Superior temporal gyrus (tissue), 1 donor: Measurements from ENCODE around the gene LARGE1.

Experiments used
- DNase-seq: peaks from one replicate; pipeline ENCODE4 v3.0.0-alpha.2; 2016; ENCODE audit errors: extremely low spot score

LARGE1 gene

GRCh38 chr22:33854724-33855123, 65.6 kb downstream of the LARGE1 start:
- DNase-seq: no peak

- peak; percentile 85 for DNase-seq
Observed at GRCh38 chr22:33853200-33854097, 66.8 kb downstream of the LARGE1 start.

DNA sequence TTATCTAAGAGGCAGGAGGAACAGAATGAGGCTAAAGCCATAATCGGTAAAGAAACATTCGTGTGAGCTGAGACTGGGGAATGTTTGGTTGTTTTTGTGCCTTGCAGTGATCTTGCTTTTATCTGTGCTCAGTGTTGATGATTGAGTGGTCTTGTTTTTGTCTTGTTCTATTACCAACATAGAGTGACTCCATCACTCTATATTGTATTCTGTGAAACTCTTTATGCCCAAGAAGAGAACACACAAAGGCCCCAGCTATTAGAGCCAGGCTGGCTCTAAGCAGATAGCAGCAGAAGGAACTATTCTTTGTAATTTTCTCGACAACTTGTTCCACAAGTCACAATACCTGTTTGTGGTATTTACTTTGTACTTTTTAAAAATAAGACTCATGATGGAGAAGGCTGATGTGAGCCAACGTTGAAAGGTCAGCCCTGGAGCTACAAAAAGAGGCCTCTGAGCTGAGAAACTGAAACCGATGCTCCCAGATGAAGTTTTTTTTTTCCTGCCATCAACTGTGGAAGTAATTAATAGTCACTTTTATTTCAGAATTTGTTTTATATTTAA, 68.4 kb downstream of the LARGE1 start:
- DNase-seq: no peak

- DNase-seq: no peak
Observed at GRCh38 chr22:33851240-33851639, 69.0 kb downstream of the LARGE1 start.

- no peak for DNase-seq
Observed at GRCh38 chr22:33850724-33851123, 69.6 kb downstream of the LARGE1 start.

DNA sequence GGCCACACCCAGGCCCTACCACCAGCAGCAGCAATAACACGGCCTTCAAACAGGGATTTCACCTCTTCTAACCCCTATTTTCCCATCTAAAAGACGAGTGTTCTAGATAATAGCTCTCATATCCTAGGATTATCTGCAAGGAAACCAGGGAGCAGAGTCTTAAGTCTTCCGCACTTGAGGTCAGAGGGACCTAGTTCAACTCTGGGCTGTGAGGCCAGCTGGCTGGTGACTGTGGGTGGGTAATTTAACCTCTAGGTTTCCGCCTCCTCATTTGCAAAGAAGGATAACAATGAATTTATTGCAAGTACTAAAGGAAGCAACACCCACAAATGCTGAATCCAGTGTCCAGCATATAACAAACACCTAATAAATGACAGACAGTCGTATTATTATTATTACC, 70.1 kb downstream of the LARGE1 start:
- DNase-seq: no peak

DNA sequence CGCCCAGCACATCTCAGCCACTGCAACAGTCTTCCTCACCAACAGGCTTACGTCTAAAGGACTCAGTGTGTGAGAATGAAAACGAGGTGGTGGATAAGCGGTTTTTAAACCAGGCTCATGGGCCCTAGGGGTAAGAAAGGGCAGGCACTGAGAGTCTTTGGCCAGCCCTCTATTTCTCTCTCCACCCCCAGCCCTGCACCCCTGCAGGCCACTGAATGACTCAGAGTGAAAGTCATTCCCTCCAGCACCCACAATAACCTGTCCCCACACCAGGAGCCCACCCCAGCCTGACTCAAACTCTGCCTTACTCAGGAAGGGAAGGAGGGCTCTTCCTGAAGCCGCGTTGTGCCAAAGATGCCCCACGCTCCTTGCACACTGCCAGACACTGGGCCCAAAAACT, 72.0 kb downstream of the LARGE1 start:
- no peak for DNase-seq

- DNase-seq: no peak
Observed at GRCh38 chr22:33844273-33844672, 76.0 kb downstream of the LARGE1 start.

GRCh38 chr22:33842421-33843094, 77.7 kb downstream of the LARGE1 start:
- DNase-seq: no peak

DNA sequence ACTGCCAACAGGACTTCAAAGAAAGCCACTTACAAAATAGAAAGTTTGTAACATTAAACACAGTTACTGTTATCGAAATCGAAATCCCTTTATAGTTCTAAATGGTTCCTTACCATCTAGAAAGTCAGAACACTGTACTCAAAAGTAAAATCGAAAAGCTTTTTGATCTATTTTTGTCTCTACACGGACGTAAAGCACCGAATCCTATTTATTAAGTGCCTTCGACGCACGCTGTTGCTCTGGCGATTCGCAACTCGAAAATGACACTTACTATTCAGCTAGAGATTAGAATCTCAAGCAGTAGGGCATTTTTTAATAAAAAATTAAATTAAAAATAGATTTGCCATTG, 78.3 kb downstream of the LARGE1 start:
- no peak for DNase-seq

- DNase-seq: no peak
Observed at GRCh38 chr22:33841281-33842005, 78.8 kb downstream of the LARGE1 start.

DNA sequence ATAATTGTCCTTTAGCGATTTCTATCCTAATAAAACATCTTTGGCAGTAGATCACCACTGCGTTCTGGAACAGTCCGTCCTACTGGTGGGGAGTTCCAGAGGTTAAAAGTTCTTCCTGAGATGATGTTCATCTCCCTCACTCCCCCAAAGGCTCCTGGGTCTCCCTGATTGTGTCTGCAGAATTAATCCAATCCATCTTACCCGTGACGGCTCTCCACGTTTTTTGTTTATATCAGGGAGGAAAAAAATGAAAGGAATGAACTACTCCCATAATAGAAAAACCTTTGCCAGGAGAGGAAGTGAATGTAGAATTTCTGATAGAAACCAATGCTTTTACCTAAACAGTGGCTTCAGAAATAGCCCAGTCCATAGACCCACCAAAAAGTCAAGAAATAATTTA, 81.6 kb downstream of the LARGE1 start:
- DNase-seq: no peak

DNA sequence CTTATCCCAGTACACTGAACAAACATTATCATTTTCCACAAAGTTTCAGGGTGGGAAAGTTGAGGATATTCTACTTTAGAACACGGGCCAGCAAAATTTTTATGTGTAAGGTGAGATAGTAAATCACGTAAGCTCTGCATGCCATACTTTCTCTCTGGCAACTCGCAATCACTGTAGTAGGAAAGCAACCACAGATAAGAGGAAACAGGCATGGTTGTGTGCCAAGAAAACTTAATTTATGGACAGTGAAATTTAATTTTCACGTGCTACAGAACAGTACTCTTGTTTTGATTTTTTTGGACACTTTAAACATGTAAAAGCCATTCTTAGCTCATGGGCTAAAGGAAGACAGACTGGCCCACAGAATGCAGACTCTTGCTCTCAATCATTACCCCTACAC, 82.5 kb downstream of the LARGE1 start:
- no peak for DNase-seq

DNA sequence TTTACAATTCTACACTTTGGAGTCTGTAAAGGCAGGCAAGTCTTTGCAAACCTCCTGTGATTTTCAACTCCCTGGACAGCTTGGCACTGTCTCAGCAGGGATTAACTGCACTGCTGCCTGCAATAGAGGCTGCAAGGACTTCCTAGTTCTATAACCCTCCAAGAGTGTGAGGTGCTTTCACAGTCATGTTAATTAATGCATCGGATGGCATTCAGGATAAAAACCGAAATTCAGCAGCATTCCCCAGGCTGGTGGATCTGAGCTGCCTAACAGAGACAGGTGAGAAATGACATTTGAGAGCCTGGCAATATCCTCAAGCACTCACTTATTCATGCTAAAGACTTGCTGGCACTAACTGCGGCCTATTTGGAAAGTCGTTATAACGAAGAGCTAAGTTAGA, 85.0 kb downstream of the LARGE1 start:
- no peak for DNase-seq

DNA sequence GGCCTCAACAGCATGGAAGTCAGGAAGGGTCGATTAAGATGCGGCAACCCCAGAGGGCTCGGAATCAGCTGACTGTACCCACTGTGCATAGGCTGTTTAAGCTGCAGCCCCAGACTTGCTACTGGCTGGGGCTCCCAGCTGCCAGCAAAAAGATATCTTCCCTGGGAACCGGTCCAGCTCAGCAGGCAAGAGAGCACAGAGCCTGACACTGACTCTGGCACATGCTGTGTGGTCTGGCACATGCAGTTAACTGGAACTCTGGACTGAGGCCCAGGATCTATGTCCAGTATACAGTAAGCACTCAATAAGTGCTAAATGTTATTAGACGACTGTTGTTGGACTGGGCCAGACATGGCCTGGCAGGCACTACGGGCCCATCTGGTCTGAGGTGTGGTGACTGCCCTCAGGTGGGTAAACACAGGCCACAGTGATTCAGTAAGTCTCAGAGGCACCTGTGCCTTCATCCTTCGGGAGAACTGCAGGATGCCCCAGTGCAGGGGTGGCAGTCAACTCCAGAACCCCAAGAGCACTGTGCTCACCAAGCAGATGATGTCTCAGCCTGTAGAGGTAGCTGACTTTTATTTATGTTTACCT, 87.6 kb downstream of the LARGE1 start:
- DNase-seq: no peak

DNA sequence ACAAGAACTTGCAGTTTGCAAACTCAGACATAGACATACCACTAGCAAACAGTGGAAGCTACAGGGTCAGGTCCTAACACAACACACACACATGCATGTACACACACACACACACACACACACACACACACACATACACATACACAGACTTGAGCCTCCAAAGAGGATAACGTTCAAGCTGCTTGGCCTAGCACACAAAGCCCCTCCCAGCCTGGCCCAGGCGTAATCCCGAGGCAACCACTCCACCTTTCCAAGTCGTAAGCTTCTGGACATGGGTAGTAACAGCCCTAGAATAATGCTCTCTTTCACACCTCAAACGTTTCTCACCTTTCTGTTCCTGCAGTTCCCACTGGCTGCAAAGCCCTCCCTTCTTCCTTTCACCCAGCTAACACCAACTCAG, 88.6 kb downstream of the LARGE1 start:
- no peak for DNase-seq

GRCh38 chr22:33831207-33831606, 89.1 kb downstream of the LARGE1 start:
- no peak for DNase-seq

DNA sequence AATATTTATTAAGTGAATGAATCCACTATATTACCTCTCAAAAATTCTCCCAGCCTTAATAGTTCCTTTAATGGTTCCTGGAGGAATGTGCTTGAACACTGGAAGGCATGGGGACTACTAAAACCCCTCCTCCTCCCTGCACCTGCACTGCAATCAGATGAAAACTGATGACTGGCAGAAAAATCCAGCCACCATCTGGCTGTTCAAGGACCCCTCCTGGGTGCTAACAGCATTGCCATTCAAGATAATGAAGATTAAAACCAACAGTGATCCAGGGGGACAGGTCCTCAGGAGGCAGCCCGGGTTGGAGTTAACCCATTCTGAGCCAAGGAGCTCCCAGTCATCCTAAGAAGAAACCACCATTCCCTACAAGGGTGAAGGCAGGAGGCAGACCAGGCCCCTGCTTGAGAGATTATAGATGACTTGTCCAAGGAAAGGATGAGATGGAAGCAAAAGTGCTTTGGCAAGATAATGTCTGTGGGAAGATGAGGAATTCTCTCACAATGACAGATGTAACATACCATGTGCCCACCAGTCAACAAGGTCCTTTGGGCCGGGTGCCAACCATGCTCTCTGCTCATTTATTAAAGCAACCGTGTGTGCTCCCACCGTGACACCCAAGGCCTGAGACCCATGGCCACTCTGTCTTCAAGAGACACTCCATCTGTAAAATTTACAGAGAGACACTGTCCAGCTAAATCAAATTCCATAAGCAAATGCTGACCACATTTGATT, 90.6 kb downstream of the LARGE1 start:
- no peak for DNase-seq

GRCh38 chr22:33828302-33828701, 92.0 kb downstream of the LARGE1 start:
- DNase-seq: no peak

DNA sequence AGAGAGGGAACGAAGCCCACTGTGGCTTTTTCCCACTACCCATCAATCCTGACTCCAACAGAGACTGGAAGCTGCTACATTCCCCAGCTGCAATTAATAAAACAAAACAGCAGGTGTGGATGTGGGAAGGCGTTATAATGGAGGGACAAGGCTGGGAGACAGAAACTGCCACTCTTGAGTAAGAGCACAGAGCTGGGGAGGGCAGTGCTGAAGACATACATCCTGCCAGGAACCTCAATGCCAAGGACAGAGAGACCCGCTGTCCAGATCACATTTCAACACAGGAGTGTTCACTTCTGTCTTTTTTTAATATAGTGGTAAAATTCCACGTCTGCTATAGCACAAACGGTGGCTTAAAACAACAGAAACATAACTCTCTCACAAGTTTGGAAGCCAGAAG, 94.5 kb downstream of the LARGE1 start:
- no peak for DNase-seq

DNA sequence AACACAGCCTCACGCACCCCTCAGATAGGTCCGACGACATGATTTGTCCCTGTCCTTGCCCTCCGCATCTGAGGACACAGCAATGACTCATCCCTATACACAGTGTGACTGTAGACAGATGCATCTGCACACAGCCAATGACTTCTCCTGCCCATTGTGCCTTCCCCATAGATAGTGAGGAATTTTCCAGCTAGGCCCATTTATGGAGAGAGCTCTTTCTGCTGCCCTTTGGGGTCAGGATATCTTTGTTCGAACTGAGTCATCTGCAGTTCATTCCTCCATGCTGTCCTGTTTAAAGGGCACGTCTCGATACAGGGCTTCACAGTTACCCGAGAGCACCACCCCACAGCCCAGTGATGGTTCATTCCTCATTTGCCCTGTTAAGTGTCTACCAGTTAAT, 96.7 kb downstream of the LARGE1 start:
- no peak for DNase-seq
